ENCODE measurements around the gene PPP4R3B. TPM values are rescaled to one million over a fixed set of nuclear protein-coding genes. Genes with fewer than 3 reads are reported as not detected.

PPP4R3B gene
- total RNA-seq, 2 donors from 2014 or later, result 50.8 to 52.0 TPM

GRCh38 chr2:55607717-55608116, 9.7 kb downstream of the PPP4R3B start:
- DNase-seq, result no peak
- Histone ChIP-seq H3K9me3 (ENCODE audit: control insufficient read depth, low read length) (no peaks in the 10 kb centered on the region), H3K27ac (ENCODE audit: low read depth, low read length) (no peak overlapping the region), H3K4me3 (ENCODE audit: low read length) (no peak overlapping the region), H3K9ac (ENCODE audit: extremely low read depth, low read length, poor library complexity, severe bottlenecking) (no peak overlapping the region), H3K36me3 (ENCODE audit: control insufficient read depth, insufficient read depth, low read length) (peaks cover 34% of the 10 kb centered on the region), H3K27me3 (ENCODE audit: control insufficient read depth, insufficient read depth, low read length, poor library complexity, severe bottlenecking) (no peaks in the 10 kb centered on the region), H3K4me1 (ENCODE audit: control insufficient read depth, insufficient read depth, low read length) (no peaks in the 10 kb centered on the region)
- Mint-ChIP-seq H3K4me1 (peaks cover 16% of the 10 kb centered on the region), H3K27ac (no peak overlapping the region), H3K27me3 (ENCODE audit: insufficient read depth) (no peaks in the 10 kb centered on the region), H3K4me3 (no peak overlapping the region), H3K9me3 (peaks cover under 1% of the 10 kb centered on the region), H3K36me3 (ENCODE audit: low read depth) (peaks cover 35% of the 10 kb centered on the region)
- WGBS, 2 experiments (ENCODE audit: insufficient coverage in 1 of 2, insufficient read length in 1 of 2), result 96 to 100% methylated on average over 1 to 3 of the region's 3 CpGs
- TF ChIP-seq CTCF (conservative IDR thresholded peaks at IDR 0.05), result no peak

- H3K4me1 Mint-ChIP-seq, result peaks cover 6% of the 10 kb centered on the region
- H3K4me3 Mint-ChIP-seq, result no peak overlapping the region
- H3K27ac Mint-ChIP-seq, result peak overlapping the region; percentile 48
- H3K9me3 Mint-ChIP-seq, result no peaks in the 10 kb centered on the region
- Histone ChIP-seq H3K27me3 (ENCODE audit: control insufficient read depth, insufficient read depth, low read length, poor library complexity, severe bottlenecking) (no peaks in the 10 kb centered on the region), H3K27ac (ENCODE audit: low read depth, low read length) (no peak overlapping the region), H3K4me1 (ENCODE audit: control insufficient read depth, insufficient read depth, low read length) (no peaks in the 10 kb centered on the region), H3K4me3 (ENCODE audit: low read length) (no peak overlapping the region), H3K9ac (ENCODE audit: extremely low read depth, low read length, poor library complexity, severe bottlenecking) (no peak overlapping the region), H3K9me3 (ENCODE audit: control insufficient read depth, low read length) (no peaks in the 10 kb centered on the region), H3K36me3 (ENCODE audit: control insufficient read depth, insufficient read depth, low read length) (peaks cover 36% of the 10 kb centered on the region)
- no peaks in the 10 kb centered on the region for H3K27me3 Mint-ChIP-seq (ENCODE audit: insufficient read depth)
- H3K36me3 Mint-ChIP-seq (ENCODE audit: low read depth), result peaks cover 36% of the 10 kb centered on the region
- 100% methylated on average over 1 of the region's 1 CpG; no CpG with 5 or more reads in 1 of the 2 experiments for WGBS, 2 experiments (ENCODE audit: insufficient coverage in 1 of 2, insufficient read length in 1 of 2)
- TF ChIP-seq CTCF (conservative IDR thresholded peaks at IDR 0.05), result no peak
- DNase-seq, result no peak
Observed at GRCh38 chr2:55604027-55604565, 13.3 kb downstream of the PPP4R3B start.

GRCh38 chr2:55601849-55602248, 15.6 kb downstream of the PPP4R3B start:
- no peak overlapping the region for H3K9ac ChIP-seq (ENCODE audit: extremely low read depth, low read length, poor library complexity, severe bottlenecking)
- no peak overlapping the region for H3K4me3 ChIP-seq (ENCODE audit: low read length)
- DNase-seq, result no peak
- H3K27ac ChIP-seq (ENCODE audit: low read depth, low read length), result no peak overlapping the region
- H3K4me1 ChIP-seq (ENCODE audit: control insufficient read depth, insufficient read depth, low read length), result no peaks in the 10 kb centered on the region
- Mint-ChIP-seq H3K36me3 (ENCODE audit: low read depth) (peaks cover 49% of the 10 kb centered on the region), H3K9me3 (no peaks in the 10 kb centered on the region), H3K27ac (no peak overlapping the region), H3K4me1 (peaks cover 1% of the 10 kb centered on the region), H3K4me3 (no peak overlapping the region), H3K27me3 (ENCODE audit: insufficient read depth) (no peaks in the 10 kb centered on the region)
- no peak for TF ChIP-seq CTCF (conservative IDR thresholded peaks at IDR 0.05)
- no peaks in the 10 kb centered on the region for H3K27me3 ChIP-seq (ENCODE audit: control insufficient read depth, insufficient read depth, low read length, poor library complexity, severe bottlenecking)
- H3K36me3 ChIP-seq (ENCODE audit: control insufficient read depth, insufficient read depth, low read length), result peaks cover 55% of the 10 kb centered on the region
- no peaks in the 10 kb centered on the region for H3K9me3 ChIP-seq (ENCODE audit: control insufficient read depth, low read length)

Data from endodermal cell (in vitro differentiated cells).